Cardiac fibroblast (primary cell): ENCODE data around the gene TRPV2.
A peak's percentile ranks its signal among the peaks of the same experiment; 100 is the strongest.
"Not testable (repeated sequence)": the region's sequence is repeated elsewhere in the genome, so short reads cannot be mapped to it uniquely, and the experiment has no call there.

Experiments
- DNase-seq, 2 donors: peaks; one replicate each; pipeline versions ENCODE4 v3.0.0 to v3.0.0-alpha.2; 2010; ENCODE audit warnings: low read depth in 2 of 2
- H3K4me3 ChIP-seq, 2 donors: replicated peaks in 1 of 2; 1 replicate in 1 of 2; 2 replicates in 1 of 2; pipeline ENCODE4 v1.5.1; 2011; ENCODE audit warnings: low read depth in 2 of 2, low read length in 2 of 2, mild to moderate bottlenecking in 2 of 2, moderate library complexity in 1 of 2
- CTCF ChIP-seq: IDR thresholded peaks from one replicate; pipeline ENCODE4 v1.5.1; 2011; ENCODE audit warnings: low read depth, mild to moderate bottlenecking, low read length, inconsistent platforms

The TRPV2 gene

GRCh38 chr17:16438557-16439302, 23.4 kb downstream of the TRPV2 start:
- no peak for TF ChIP-seq CTCF
- H3K4me3 ChIP-seq = peak overlapping the region; percentile 84 to 95
- DNase-seq = peak; percentile 100

GRCh38 chr17:16439303-16439791, 24.0 kb downstream of the TRPV2 start:
- peak in 1 of 2 donors; percentile 39 for DNase-seq
- TF ChIP-seq CTCF = no peak
- H3K4me3 ChIP-seq = peak overlapping the region; percentile 84 to 95

- H3K4me3 ChIP-seq = peak overlapping the region; percentile 84 to 95
- no peak for TF ChIP-seq CTCF
- DNase-seq = peak; percentile 39 to 45
Observed at GRCh38 chr17:16439811-16440351, 24.5 kb downstream of the TRPV2 start.

GRCh38 chr17:16440354-16440753, 25.0 kb downstream of the TRPV2 start:
- H3K4me3 ChIP-seq = peak overlapping the region; percentile 84 to 95
- not testable (repeated sequence) for DNase-seq

GRCh38 chr17:16440901-16441629, 25.7 kb downstream of the TRPV2 start:
- no peak for TF ChIP-seq CTCF
- DNase-seq = peak in 1 of 2 donors; percentile 28
- peak overlapping the region; percentile 84 to 95 for H3K4me3 ChIP-seq

GRCh38 chr17:16442141-16442540, 26.8 kb downstream of the TRPV2 start:
- peak; percentile 46 to 70 for DNase-seq
- H3K4me3 ChIP-seq = no peak overlapping the region
- TF ChIP-seq CTCF = no peak
